Activated CD4-positive, alpha-beta T cell treated with anti-CD3 and anti-CD28 coated beads, Interleukin-2, amount 10 ng/mL, durations not matched to agents 7 days and 5 days (primary cell): ENCODE data around the gene BMX. TPM values are rescaled to one million over a fixed set of nuclear protein-coding genes. Genes with fewer than 3 reads are reported as not detected.

ENCODE experiments used
- CTCF ChIA-PET: fragments of 350-600 bp; sonication (Branson Sonifier 250); formaldehyde crosslinking; loops from one replicate; lab custom pipeline; 2021; ENCODE audit warnings: antibody characterized with exemption; lab: Charles Lee
- POLR2A ChIA-PET: fragments of 350-600 bp; sonication (Branson Sonifier 250); formaldehyde crosslinking; loops from one replicate; lab custom pipeline; 2021; ENCODE audit warnings: antibody characterized with exemption; lab: Charles Lee
- DNase-seq: peaks from one replicate; pipeline ENCODE4 v3.0.0-alpha.2; 2020
- H3K27ac Mint-ChIP-seq: one replicate; pipeline ENCODE4 v1.8.0; 2021; ENCODE audit warnings: mild to moderate bottlenecking, moderate library complexity, mixed read lengths
- H3K27me3 Mint-ChIP-seq: one replicate; pipeline ENCODE4 v1.8.0; 2021; ENCODE audit warnings: mixed read lengths
- H3K36me3 Mint-ChIP-seq: one replicate; pipeline ENCODE4 v1.8.0; 2021; ENCODE audit warnings: low read depth, mixed read lengths
- H3K4me1 Mint-ChIP-seq: one replicate; pipeline ENCODE4 v1.8.0; 2021; ENCODE audit warnings: mixed read lengths
- H3K4me3 Mint-ChIP-seq: one replicate; pipeline ENCODE4 v1.8.0; 2021; ENCODE audit warnings: mild to moderate bottlenecking, moderate library complexity, mixed read lengths
- H3K9me3 Mint-ChIP-seq: one replicate; pipeline ENCODE4 v1.8.0; 2021; ENCODE audit warnings: mixed read lengths
- total RNA-seq, 2 experiments: library from RNA; stranded (reverse); gene quantifications; one replicate each; pipeline ENCODE4 v1.2.3, GENCODE V29; 2021

BMX gene
- total RNA-seq, 2 experiments from 2014 or later = not detected

GRCh38 chrX:15492469-15492868 is 8.1 kb upstream of the BMX start:
- ChIA-PET CTCF (no interaction called here), POLR2A (no interaction called here)
- no peaks in the 10 kb centered on the region for H3K36me3 Mint-ChIP-seq
- DNase-seq = no peak
- H3K27ac Mint-ChIP-seq = no peak overlapping the region
- H3K9me3 Mint-ChIP-seq = no peaks in the 10 kb centered on the region
- peaks cover 14% of the 10 kb centered on the region for H3K4me1 Mint-ChIP-seq
- H3K27me3 Mint-ChIP-seq = no peaks in the 10 kb centered on the region
- peak overlapping the region; percentile 76 for H3K4me3 Mint-ChIP-seq

- CTCF ChIA-PET = no interaction called here
- peak within 1 kb of the TSS; percentile 83 for H3K27ac Mint-ChIP-seq
Measured at GRCh38 chrX:15493118-15493962, 7.3 kb upstream of the BMX start, which contains the start of gene PIR. TSS of gene PIR (minus strand) at chrX:15493333. CDS start at chrX:15491257, 2,076 bp downstream.

GRCh38 chrX:15495801-15496200 is 4.8 kb upstream of the BMX start:
- Mint-ChIP-seq H3K36me3 (no peaks in the 10 kb centered on the region), H3K9me3 (no peaks in the 10 kb centered on the region), H3K4me1 (peaks cover 14% of the 10 kb centered on the region), H3K4me3 (no peak overlapping the region), H3K27me3 (peaks cover 9% of the 10 kb centered on the region), H3K27ac (no peak overlapping the region)
- no peak for DNase-seq
- ChIA-PET POLR2A (no interaction called here), CTCF (interaction anchor here (0.5 kb wide), 1 partner anchor 1625 kb away, joined by 3 read pairs; no protein-coding TSS in a partner anchor)

More at GRCh38 chrX:15493118-15493962, 7.3 kb upstream of the BMX start, which contains the start of gene PIR:
- POLR2A ChIA-PET = interaction anchor here (0.6 kb wide), 1 partner anchor 808 kb away, joined by 3 read pairs; no protein-coding TSS in a partner anchor
- Mint-ChIP-seq H3K4me1 (peaks cover 14% of the 10 kb centered on the region), H3K36me3 (no peaks in the 10 kb centered on the region), H3K9me3 (no peaks in the 10 kb centered on the region), H3K4me3 (peak within 1 kb of the TSS; percentile 76), H3K27me3 (peaks cover 2% of the 10 kb centered on the region)
- DNase-seq = peak; percentile 34

- POLR2A ChIA-PET = no interaction called here
- no peaks in the 10 kb centered on the region for H3K36me3 Mint-ChIP-seq
- peaks cover 9% of the 10 kb centered on the region for H3K27me3 Mint-ChIP-seq
- CTCF ChIA-PET = no interaction called here
- no peaks in the 10 kb centered on the region for H3K9me3 Mint-ChIP-seq
- H3K4me3 Mint-ChIP-seq = no peak overlapping the region
- H3K4me1 Mint-ChIP-seq = peaks cover 14% of the 10 kb centered on the region
- no peak for DNase-seq
- no peak overlapping the region for H3K27ac Mint-ChIP-seq
Measured at GRCh38 chrX:15496824-15497223, 3.8 kb upstream of the BMX start.

- DNase-seq = peak; percentile 50
- POLR2A ChIA-PET = no interaction called here
- no peak overlapping the region for H3K27ac Mint-ChIP-seq
- no peak overlapping the region for H3K4me3 Mint-ChIP-seq
- H3K4me1 Mint-ChIP-seq = peaks cover 8% of the 10 kb centered on the region
- no peaks in the 10 kb centered on the region for H3K9me3 Mint-ChIP-seq
- CTCF ChIA-PET = no interaction called here
- H3K27me3 Mint-ChIP-seq = peaks cover 15% of the 10 kb centered on the region
- H3K36me3 Mint-ChIP-seq = no peaks in the 10 kb centered on the region
Measured at GRCh38 chrX:15497865-15498264, 2.7 kb upstream of the BMX start.

GRCh38 chrX:15498741-15499140 is 1.9 kb upstream of the BMX start:
- no peak for DNase-seq
- peaks cover 15% of the 10 kb centered on the region for H3K27me3 Mint-ChIP-seq
- H3K4me3 Mint-ChIP-seq = no peak overlapping the region
- POLR2A ChIA-PET = no interaction called here
- no peaks in the 10 kb centered on the region for H3K9me3 Mint-ChIP-seq
- H3K4me1 Mint-ChIP-seq = peaks cover 1% of the 10 kb centered on the region
- H3K36me3 Mint-ChIP-seq = no peaks in the 10 kb centered on the region
- no peak overlapping the region for H3K27ac Mint-ChIP-seq
- CTCF ChIA-PET = interaction anchor here (0.6 kb wide), 1 partner anchor 1184 kb away, joined by 3 read pairs; no protein-coding TSS in a partner anchor

- Mint-ChIP-seq H3K27ac (no peak overlapping the region), H3K27me3 (peaks cover 15% of the 10 kb centered on the region), H3K4me3 (no peak overlapping the region), H3K36me3 (no peaks in the 10 kb centered on the region), H3K9me3 (no peaks in the 10 kb centered on the region), H3K4me1 (no peaks in the 10 kb centered on the region)
- ChIA-PET POLR2A (no interaction called here), CTCF (no interaction called here)
- no peak for DNase-seq
Measured at GRCh38 chrX:15499976-15500375, 631 bp upstream of the BMX start.

GRCh38 chrX:15501506-15501905 is 899 bp downstream of the BMX start:
- no peaks in the 10 kb centered on the region for H3K9me3 Mint-ChIP-seq
- H3K27ac Mint-ChIP-seq = no peak overlapping the region
- ChIA-PET POLR2A (no interaction called here), CTCF (no interaction called here)
- DNase-seq = no peak
- H3K4me3 Mint-ChIP-seq = no peak overlapping the region
- H3K36me3 Mint-ChIP-seq = no peaks in the 10 kb centered on the region
- no peaks in the 10 kb centered on the region for H3K4me1 Mint-ChIP-seq
- peaks cover 17% of the 10 kb centered on the region for H3K27me3 Mint-ChIP-seq

- ChIA-PET CTCF (no interaction called here), POLR2A (no interaction called here)
- Mint-ChIP-seq H3K27me3 (peaks cover 18% of the 10 kb centered on the region), H3K9me3 (no peaks in the 10 kb centered on the region), H3K4me1 (no peaks in the 10 kb centered on the region), H3K36me3 (no peaks in the 10 kb centered on the region), H3K4me3 (no peak overlapping the region), H3K27ac (no peak overlapping the region)
- no peak for DNase-seq
Measured at GRCh38 chrX:15504661-15505060, 4.1 kb downstream of the BMX start.

GRCh38 chrX:15505101-15505500 is 4.5 kb downstream of the BMX start:
- POLR2A ChIA-PET = no interaction called here
- Mint-ChIP-seq H3K36me3 (no peaks in the 10 kb centered on the region), H3K4me3 (no peak overlapping the region), H3K4me1 (no peaks in the 10 kb centered on the region), H3K27me3 (peaks cover 18% of the 10 kb centered on the region), H3K27ac (no peak overlapping the region), H3K9me3 (no peaks in the 10 kb centered on the region)
- DNase-seq = no peak
- CTCF ChIA-PET = no interaction called here

- ChIA-PET POLR2A (no interaction called here), CTCF (no interaction called here)
- DNase-seq = no peak
- Mint-ChIP-seq H3K27me3 (peaks cover 12% of the 10 kb centered on the region), H3K36me3 (no peaks in the 10 kb centered on the region), H3K9me3 (no peaks in the 10 kb centered on the region), H3K4me3 (no peak overlapping the region), H3K4me1 (no peaks in the 10 kb centered on the region), H3K27ac (no peak overlapping the region)
Measured at GRCh38 chrX:15507005-15507404, 6.4 kb downstream of the BMX start.

- Mint-ChIP-seq H3K4me3 (no peak overlapping the region), H3K9me3 (no peaks in the 10 kb centered on the region), H3K27me3 (peaks cover 8% of the 10 kb centered on the region), H3K36me3 (no peaks in the 10 kb centered on the region), H3K4me1 (no peaks in the 10 kb centered on the region), H3K27ac (no peak overlapping the region)
- POLR2A ChIA-PET = no interaction called here
- CTCF ChIA-PET = no interaction called here
- DNase-seq = no peak
Measured at GRCh38 chrX:15509845-15510244, 9.2 kb downstream of the BMX start.

- Mint-ChIP-seq H3K36me3 (no peaks in the 10 kb centered on the region), H3K9me3 (no peaks in the 10 kb centered on the region), H3K27ac (no peak overlapping the region), H3K4me1 (no peaks in the 10 kb centered on the region), H3K4me3 (no peak overlapping the region), H3K27me3 (peaks cover 5% of the 10 kb centered on the region)
- CTCF ChIA-PET = no interaction called here
- POLR2A ChIA-PET = interaction anchor here (0.6 kb wide), 1 partner anchor 56 kb away, joined by 3 read pairs; no protein-coding TSS in a partner anchor
- no peak for DNase-seq
Measured at GRCh38 chrX:15511563-15511962, 11.0 kb downstream of the BMX start.
